ENCODE measurements around the gene PARD3. TPM values are rescaled to one million over a fixed set of nuclear protein-coding genes. Genes with fewer than 3 reads are reported as not detected.

The PARD3 gene
- total RNA-seq, 1 donor from 2014 or later, result 37.5 TPM

GRCh38 chr10:34551295-34551694 is 263.8 kb downstream of the PARD3 start:
- peaks cover 0 to 4% of the 10 kb centered on the region in 2 donors for H3K4me1 ChIP-seq
- no peaks in the 10 kb centered on the region for H3K36me3 ChIP-seq
- no peak overlapping the region for H3K4me3 ChIP-seq
- TF ChIP-seq CTCF (IDR thresholded peaks at IDR 0.05), result no peak
- no peak overlapping the region for H3K27ac ChIP-seq
- H3K27me3 ChIP-seq, result no peaks in the 10 kb centered on the region
- no peaks in the 10 kb centered on the region for H3K9me3 ChIP-seq
- DNase-seq (ENCODE audit: low spot score in 2 of 2), result no peak
- intact Hi-C loops (cut with DNase I), result no loop called here

- Histone ChIP-seq H3K27ac (no peak overlapping the region), H3K4me1 (peaks cover 0 to 4% of the 10 kb centered on the region in 2 donors), H3K9me3 (no peaks in the 10 kb centered on the region), H3K4me3 (no peak overlapping the region), H3K36me3 (no peaks in the 10 kb centered on the region), H3K27me3 (no peaks in the 10 kb centered on the region)
- no peak for TF ChIP-seq CTCF (IDR thresholded peaks at IDR 0.05)
- DNase-seq (ENCODE audit: low spot score in 2 of 2), result no peak
- intact Hi-C loops (cut with DNase I), result no loop called here
These were observed 265.1 kb downstream of the PARD3 start for GRCh38 chr10:34549953-34550352.

- H3K27me3 ChIP-seq, result no peaks in the 10 kb centered on the region
- TF ChIP-seq CTCF (IDR thresholded peaks at IDR 0.05), result no peak
- intact Hi-C loops (cut with DNase I), result no loop called here
- H3K36me3 ChIP-seq, result no peaks in the 10 kb centered on the region
- no peak overlapping the region for H3K4me3 ChIP-seq
- no peak for DNase-seq (ENCODE audit: low spot score in 2 of 2)
- H3K27ac ChIP-seq, result no peak overlapping the region
- no peaks in the 10 kb centered on the region for H3K9me3 ChIP-seq
- peaks cover 0 to 4% of the 10 kb centered on the region in 2 donors for H3K4me1 ChIP-seq
These were observed 266.1 kb downstream of the PARD3 start for GRCh38 chr10:34549001-34549400.

- intact Hi-C loops (cut with DNase I), result no loop called here
- H3K27ac ChIP-seq, result no peak overlapping the region
- no peak overlapping the region for H3K4me3 ChIP-seq
- no peaks in the 10 kb centered on the region for H3K36me3 ChIP-seq
- no peaks in the 10 kb centered on the region for H3K27me3 ChIP-seq
- TF ChIP-seq CTCF (IDR thresholded peaks at IDR 0.05), result no peak
- peaks cover 0 to 4% of the 10 kb centered on the region in 2 donors for H3K4me1 ChIP-seq
- no peaks in the 10 kb centered on the region for H3K9me3 ChIP-seq
- DNase-seq (ENCODE audit: low spot score in 2 of 2), result no peak
These were observed 266.6 kb downstream of the PARD3 start for GRCh38 chr10:34548466-34548865.

- intact Hi-C loops (cut with DNase I), result no loop called here
- DNase-seq (ENCODE audit: low spot score in 2 of 2), result no peak
- H3K4me3 ChIP-seq, result no peak overlapping the region
- H3K36me3 ChIP-seq, result no peaks in the 10 kb centered on the region
- H3K4me1 ChIP-seq, result peaks cover 0 to 4% of the 10 kb centered on the region in 2 donors
- no peak for TF ChIP-seq CTCF (IDR thresholded peaks at IDR 0.05)
- no peaks in the 10 kb centered on the region for H3K9me3 ChIP-seq
- H3K27me3 ChIP-seq, result no peaks in the 10 kb centered on the region
- no peak overlapping the region for H3K27ac ChIP-seq
These were observed 267.4 kb downstream of the PARD3 start for GRCh38 chr10:34547695-34548094.

GRCh38 chr10:34547291-34547690 is 267.8 kb downstream of the PARD3 start:
- H3K27ac ChIP-seq, result no peak overlapping the region
- intact Hi-C loops (cut with DNase I), result no loop called here
- no peak for TF ChIP-seq CTCF (IDR thresholded peaks at IDR 0.05)
- DNase-seq (ENCODE audit: low spot score in 2 of 2), result no peak
- H3K36me3 ChIP-seq, result no peaks in the 10 kb centered on the region
- H3K9me3 ChIP-seq, result no peaks in the 10 kb centered on the region
- H3K27me3 ChIP-seq, result no peaks in the 10 kb centered on the region
- H3K4me1 ChIP-seq, result peaks cover 0 to 4% of the 10 kb centered on the region in 2 donors
- no peak overlapping the region for H3K4me3 ChIP-seq
